Hepatocyte (in vitro differentiated cells): Measurements from ENCODE around the gene POU1F1.

Source experiments
- EZH2 ChIP-seq: fragments of 200-600 bp; sonication (generic); IDR thresholded peaks from 2 replicates; pipeline ENCODE4 v1.6.1; 2016; ENCODE audit warnings: antibody characterized with exemption, mild to moderate bottlenecking, borderline replicate concordance
- EZH2phosphoT487 ChIP-seq: fragments of 200-600 bp; sonication (generic); IDR thresholded peaks from one replicate; pipeline ENCODE4 v1.6.1; 2018; ENCODE audit warnings: antibody characterized with exemption, mild to moderate bottlenecking, low read depth, moderate library complexity; ENCODE audit not compliant: unreplicated experiment, severe bottlenecking
- TF ChIP-seq, protein P1 (sequence below): fragments of 200-600 bp; sonication (generic); IDR thresholded peaks from 2 replicates; pipeline ENCODE4 v1.5.1; 2016; ENCODE audit warnings: antibody characterized with exemption, mild to moderate bottlenecking; ENCODE audit not compliant: poor library complexity

GRCh38 chr3:87276484-87276883, at the start of gene POU1F1:
- TF ChIP-seq, protein P1, sequence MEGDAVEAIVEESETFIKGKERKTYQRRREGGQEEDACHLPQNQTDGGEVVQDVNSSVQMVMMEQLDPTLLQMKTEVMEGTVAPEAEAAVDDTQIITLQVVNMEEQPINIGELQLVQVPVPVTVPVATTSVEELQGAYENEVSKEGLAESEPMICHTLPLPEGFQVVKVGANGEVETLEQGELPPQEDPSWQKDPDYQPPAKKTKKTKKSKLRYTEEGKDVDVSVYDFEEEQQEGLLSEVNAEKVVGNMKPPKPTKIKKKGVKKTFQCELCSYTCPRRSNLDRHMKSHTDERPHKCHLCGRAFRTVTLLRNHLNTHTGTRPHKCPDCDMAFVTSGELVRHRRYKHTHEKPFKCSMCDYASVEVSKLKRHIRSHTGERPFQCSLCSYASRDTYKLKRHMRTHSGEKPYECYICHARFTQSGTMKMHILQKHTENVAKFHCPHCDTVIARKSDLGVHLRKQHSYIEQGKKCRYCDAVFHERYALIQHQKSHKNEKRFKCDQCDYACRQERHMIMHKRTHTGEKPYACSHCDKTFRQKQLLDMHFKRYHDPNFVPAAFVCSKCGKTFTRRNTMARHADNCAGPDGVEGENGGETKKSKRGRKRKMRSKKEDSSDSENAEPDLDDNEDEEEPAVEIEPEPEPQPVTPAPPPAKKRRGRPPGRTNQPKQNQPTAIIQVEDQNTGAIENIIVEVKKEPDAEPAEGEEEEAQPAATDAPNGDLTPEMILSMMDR = no peak
- TF ChIP-seq EZH2 = no peak
- TF ChIP-seq EZH2phosphoT487 = no peak
